Progenitor cell of endocrine pancreas (in vitro differentiated cells): ENCODE results near the gene ORM1. TPM values are rescaled to one million over a fixed set of nuclear protein-coding genes. Genes with fewer than 3 reads are reported as not detected.

Experiments used
- DNase-seq: peaks from one replicate; pipeline ENCODE4 v3.0.0; 2021; ENCODE audit warnings: low spot score; ENCODE audit not compliant: unreplicated experiment
- H3K27ac Mint-ChIP-seq: 2 replicates; pipeline ENCODE4 v1.8.0; 2021; ENCODE audit warnings: mild to moderate bottlenecking, moderate library complexity, mixed read lengths
- H3K27me3 Mint-ChIP-seq: 2 replicates; pipeline ENCODE4 v1.8.0; 2021; ENCODE audit warnings: mixed read lengths
- H3K36me3 Mint-ChIP-seq: 2 replicates; pipeline ENCODE4 v1.8.0; 2022; ENCODE audit warnings: mixed read lengths; ENCODE audit not compliant: insufficient read depth
- H3K4me1 Mint-ChIP-seq: 2 replicates; pipeline ENCODE4 v1.8.0; 2021; ENCODE audit warnings: low read depth, mixed read lengths
- H3K4me3 Mint-ChIP-seq: 2 replicates; pipeline ENCODE4 v1.8.0; 2021; ENCODE audit warnings: low read depth, mild to moderate bottlenecking, moderate library complexity, mixed read lengths
- H3K9me3 Mint-ChIP-seq: 2 replicates; pipeline ENCODE4 v1.8.0; 2021; ENCODE audit warnings: low read depth, mixed read lengths
- CTCF ChIP-seq: fragments of 200-600 bp; sonication (generic); IDR thresholded peaks from one replicate; pipeline ENCODE4 v1.5.0; 2021; ENCODE audit warnings: antibody characterized with exemption, mild to moderate bottlenecking; ENCODE audit not compliant: unreplicated experiment
- total RNA-seq: library from RNA; stranded (reverse); gene quantifications from 2 replicates; pipeline ENCODE4 v1.2.1, GENCODE V29; 2021

The ORM1 gene
- total RNA-seq, 1 donor from 2014 or later, result 9.3 TPM

GRCh38 chr9:114341991-114342390 is 19.1 kb downstream of the ORM1 start:
- H3K36me3 Mint-ChIP-seq, result peaks cover 29% of the 10 kb centered on the region
- DNase-seq, result no peak
- no peak for TF ChIP-seq CTCF
- no peak overlapping the region for H3K4me3 Mint-ChIP-seq
- H3K27ac Mint-ChIP-seq, result no peak overlapping the region
- H3K9me3 Mint-ChIP-seq, result no peaks in the 10 kb centered on the region
- no peaks in the 10 kb centered on the region for H3K27me3 Mint-ChIP-seq
- H3K4me1 Mint-ChIP-seq, result no peaks in the 10 kb centered on the region

- H3K4me3 Mint-ChIP-seq, result no peak overlapping the region
- peaks cover 25% of the 10 kb centered on the region for H3K36me3 Mint-ChIP-seq
- H3K27me3 Mint-ChIP-seq, result no peaks in the 10 kb centered on the region
- no peaks in the 10 kb centered on the region for H3K4me1 Mint-ChIP-seq
- H3K9me3 Mint-ChIP-seq, result no peaks in the 10 kb centered on the region
- no peak overlapping the region for H3K27ac Mint-ChIP-seq
- no peak for DNase-seq
- no peak for TF ChIP-seq CTCF
Observed at GRCh38 chr9:114342755-114343440, 20.0 kb downstream of the ORM1 start.

- no peaks in the 10 kb centered on the region for H3K27me3 Mint-ChIP-seq
- DNase-seq, result no peak
- no peaks in the 10 kb centered on the region for H3K9me3 Mint-ChIP-seq
- H3K27ac Mint-ChIP-seq, result no peak overlapping the region
- H3K4me3 Mint-ChIP-seq, result no peak overlapping the region
- no peak for TF ChIP-seq CTCF
- no peaks in the 10 kb centered on the region for H3K4me1 Mint-ChIP-seq
- H3K36me3 Mint-ChIP-seq, result peaks cover 22% of the 10 kb centered on the region
Observed at GRCh38 chr9:114343471-114344187, 20.7 kb downstream of the ORM1 start.

GRCh38 chr9:114344188-114344566 is 21.3 kb downstream of the ORM1 start:
- no peaks in the 10 kb centered on the region for H3K27me3 Mint-ChIP-seq
- no peaks in the 10 kb centered on the region for H3K9me3 Mint-ChIP-seq
- peaks cover 2% of the 10 kb centered on the region for H3K4me1 Mint-ChIP-seq
- no peak overlapping the region for H3K4me3 Mint-ChIP-seq
- no peak for DNase-seq
- H3K36me3 Mint-ChIP-seq, result peaks cover 20% of the 10 kb centered on the region
- no peak for TF ChIP-seq CTCF
- H3K27ac Mint-ChIP-seq, result no peak overlapping the region

GRCh38 chr9:114344692-114345091 is 21.8 kb downstream of the ORM1 start:
- peaks cover 25% of the 10 kb centered on the region for H3K36me3 Mint-ChIP-seq
- H3K27ac Mint-ChIP-seq, result no peak overlapping the region
- no peak overlapping the region for H3K4me3 Mint-ChIP-seq
- TF ChIP-seq CTCF, result no peak
- no peaks in the 10 kb centered on the region for H3K27me3 Mint-ChIP-seq
- H3K9me3 Mint-ChIP-seq, result no peaks in the 10 kb centered on the region
- no peak for DNase-seq
- peaks cover 6% of the 10 kb centered on the region for H3K4me1 Mint-ChIP-seq
